ENCODE results near the gene GIPC1. TPM values are rescaled to one million over a fixed set of nuclear protein-coding genes. Genes with fewer than 3 reads are reported as not detected.

Gene GIPC1
- total and polyA plus RNA-seq, 9 donors: 45.0 to 52.5 (median 48.3) TPM

GRCh38 chr19:14519860-14520407, 24.0 kb upstream of the GIPC1 start:
- 42% methylated on average over 2 of the region's 2 CpGs for WGBS (ENCODE audit: insufficient coverage)
- DNase-seq: peak; percentile 49
- peaks cover 34% of the 10 kb centered on the region for H3K4me1 ChIP-seq (ENCODE audit: control insufficient read depth, insufficient read depth, low read length)

GRCh38 chr19:14519245-14519859, 23.4 kb upstream of the GIPC1 start:
- WGBS (ENCODE audit: insufficient coverage): 68% methylated on average over 9 of the region's 22 CpGs
- Histone ChIP-seq H3K36me3 (ENCODE audit: control insufficient read depth, insufficient read depth, low read length) (peaks cover 26% of the 10 kb centered on the region), H3K4me1 (ENCODE audit: control insufficient read depth, insufficient read depth, low read length) (peaks cover 36% of the 10 kb centered on the region), H3K4me3 (ENCODE audit: low read length) (no peak overlapping the region), H3K27ac (ENCODE audit: low read length) (peak overlapping the region; percentile 93), H3K9me3 (replicated peaks; ENCODE audit: control insufficient read depth, low read depth, low read length) (no peaks in the 10 kb centered on the region), H3K27me3 (ENCODE audit: control insufficient read depth, insufficient read depth, low read length) (no peaks in the 10 kb centered on the region)
- peak; percentile 64 for DNase-seq

More at GRCh38 chr19:14519860-14520407, 24.0 kb upstream of the GIPC1 start:
- peaks cover 20% of the 10 kb centered on the region for H3K36me3 ChIP-seq (ENCODE audit: control insufficient read depth, insufficient read depth, low read length)
- H3K9me3 ChIP-seq (replicated peaks; ENCODE audit: control insufficient read depth, low read depth, low read length): no peaks in the 10 kb centered on the region
- H3K4me3 ChIP-seq (ENCODE audit: low read length): no peak overlapping the region
- peak overlapping the region; percentile 93 for H3K27ac ChIP-seq (ENCODE audit: low read length)
- H3K27me3 ChIP-seq (ENCODE audit: control insufficient read depth, insufficient read depth, low read length): no peaks in the 10 kb centered on the region

GRCh38 chr19:14517840-14518505, 22.0 kb upstream of the GIPC1 start, which contains the start of gene DNAJB1:
DNAJB1 (minus strand) TSS chr19:14518397; CDS start chr19:14518349, 48 bp downstream.
- Histone ChIP-seq H3K4me1 (ENCODE audit: control insufficient read depth, insufficient read depth, low read length) (peaks cover 36% of the 10 kb centered on the region), H3K27ac (ENCODE audit: low read length) (peak within 1 kb of the TSS; percentile 99), H3K36me3 (ENCODE audit: control insufficient read depth, insufficient read depth, low read length) (peaks cover 35% of the 10 kb centered on the region), H3K4me3 (ENCODE audit: low read length) (peak within 1 kb of the TSS; percentile 98), H3K9me3 (replicated peaks; ENCODE audit: control insufficient read depth, low read depth, low read length) (no peaks in the 10 kb centered on the region), H3K27me3 (ENCODE audit: control insufficient read depth, insufficient read depth, low read length) (no peaks in the 10 kb centered on the region)
- under 1% methylated on average over 74 of the region's 82 CpGs for WGBS (ENCODE audit: insufficient coverage)
- peak; percentile 93 for DNase-seq

- 0% methylated on average over 32 of the region's 32 CpGs for WGBS (ENCODE audit: insufficient coverage)
- H3K4me3 ChIP-seq (ENCODE audit: low read length): peak overlapping the region; percentile 98
- H3K27ac ChIP-seq (ENCODE audit: low read length): peak overlapping the region; percentile 78
- H3K36me3 ChIP-seq (ENCODE audit: control insufficient read depth, insufficient read depth, low read length): peaks cover 37% of the 10 kb centered on the region
- H3K4me1 ChIP-seq (ENCODE audit: control insufficient read depth, insufficient read depth, low read length): peaks cover 36% of the 10 kb centered on the region
- H3K27me3 ChIP-seq (ENCODE audit: control insufficient read depth, insufficient read depth, low read length): no peaks in the 10 kb centered on the region
- H3K9me3 ChIP-seq (replicated peaks; ENCODE audit: control insufficient read depth, low read depth, low read length): no peaks in the 10 kb centered on the region
- DNase-seq: peak; percentile 52
These were observed 21.5 kb upstream of the GIPC1 start for GRCh38 chr19:14517446-14517839.

GRCh38 chr19:14516746-14517438, 21.0 kb upstream of the GIPC1 start:
- peak overlapping the region; percentile 98 for H3K4me3 ChIP-seq (ENCODE audit: low read length)
- peaks cover 36% of the 10 kb centered on the region for H3K4me1 ChIP-seq (ENCODE audit: control insufficient read depth, insufficient read depth, low read length)
- no peaks in the 10 kb centered on the region for H3K9me3 ChIP-seq (replicated peaks; ENCODE audit: control insufficient read depth, low read depth, low read length)
- 45% methylated on average over 16 of the region's 22 CpGs for WGBS (ENCODE audit: insufficient coverage)
- H3K27ac ChIP-seq (ENCODE audit: low read length): peak overlapping the region; percentile 78
- no peaks in the 10 kb centered on the region for H3K27me3 ChIP-seq (ENCODE audit: control insufficient read depth, insufficient read depth, low read length)
- DNase-seq: no peak
- peaks cover 37% of the 10 kb centered on the region for H3K36me3 ChIP-seq (ENCODE audit: control insufficient read depth, insufficient read depth, low read length)

- Histone ChIP-seq H3K27ac (ENCODE audit: low read length) (no peak overlapping the region), H3K36me3 (ENCODE audit: control insufficient read depth, insufficient read depth, low read length) (peaks cover 37% of the 10 kb centered on the region), H3K9me3 (replicated peaks; ENCODE audit: control insufficient read depth, low read depth, low read length) (no peaks in the 10 kb centered on the region), H3K4me1 (ENCODE audit: control insufficient read depth, insufficient read depth, low read length) (peaks cover 38% of the 10 kb centered on the region), H3K4me3 (ENCODE audit: low read length) (peak overlapping the region; percentile 98), H3K27me3 (ENCODE audit: control insufficient read depth, insufficient read depth, low read length) (no peaks in the 10 kb centered on the region)
- 81% methylated on average over 13 of the region's 15 CpGs for WGBS (ENCODE audit: insufficient coverage)
- DNase-seq: no peak
These were observed 20.2 kb upstream of the GIPC1 start for GRCh38 chr19:14516048-14516534.

- peaks cover 40% of the 10 kb centered on the region for H3K4me1 ChIP-seq (ENCODE audit: control insufficient read depth, insufficient read depth, low read length)
- H3K9me3 ChIP-seq (replicated peaks; ENCODE audit: control insufficient read depth, low read depth, low read length): no peaks in the 10 kb centered on the region
- no peaks in the 10 kb centered on the region for H3K27me3 ChIP-seq (ENCODE audit: control insufficient read depth, insufficient read depth, low read length)
- 58% methylated on average over 3 of the region's 8 CpGs for WGBS (ENCODE audit: insufficient coverage)
- peak overlapping the region; percentile 98 for H3K4me3 ChIP-seq (ENCODE audit: low read length)
- no peak overlapping the region for H3K27ac ChIP-seq (ENCODE audit: low read length)
- no peak for DNase-seq
- peaks cover 37% of the 10 kb centered on the region for H3K36me3 ChIP-seq (ENCODE audit: control insufficient read depth, insufficient read depth, low read length)
These were observed 19.6 kb upstream of the GIPC1 start for GRCh38 chr19:14515501-14516047.

GRCh38 chr19:14514215-14514863, 18.4 kb upstream of the GIPC1 start:
- 88% methylated on average over 5 of the region's 8 CpGs for WGBS (ENCODE audit: insufficient coverage)
- H3K36me3 ChIP-seq (ENCODE audit: control insufficient read depth, insufficient read depth, low read length): peaks cover 37% of the 10 kb centered on the region
- H3K4me3 ChIP-seq (ENCODE audit: low read length): no peak overlapping the region
- peaks cover 39% of the 10 kb centered on the region for H3K4me1 ChIP-seq (ENCODE audit: control insufficient read depth, insufficient read depth, low read length)
- no peaks in the 10 kb centered on the region for H3K27me3 ChIP-seq (ENCODE audit: control insufficient read depth, insufficient read depth, low read length)
- DNase-seq: no peak
- no peaks in the 10 kb centered on the region for H3K9me3 ChIP-seq (replicated peaks; ENCODE audit: control insufficient read depth, low read depth, low read length)
- no peak overlapping the region for H3K27ac ChIP-seq (ENCODE audit: low read length)

- Histone ChIP-seq H3K27ac (ENCODE audit: low read length) (no peak overlapping the region), H3K4me3 (ENCODE audit: low read length) (no peak overlapping the region), H3K27me3 (ENCODE audit: control insufficient read depth, insufficient read depth, low read length) (no peaks in the 10 kb centered on the region), H3K9me3 (replicated peaks; ENCODE audit: control insufficient read depth, low read depth, low read length) (no peaks in the 10 kb centered on the region), H3K4me1 (ENCODE audit: control insufficient read depth, insufficient read depth, low read length) (peaks cover 36% of the 10 kb centered on the region), H3K36me3 (ENCODE audit: control insufficient read depth, insufficient read depth, low read length) (peaks cover 37% of the 10 kb centered on the region)
- no peak for DNase-seq
- WGBS (ENCODE audit: insufficient coverage): 90% methylated on average over 10 of the region's 14 CpGs
These were observed 16.6 kb upstream of the GIPC1 start for GRCh38 chr19:14512406-14512961.
